ENCODE results near the gene TMEM150B. TPM values are rescaled to one million over a fixed set of nuclear protein-coding genes. Genes with fewer than 3 reads are reported as not detected.

TMEM150B gene
- total and polyA plus RNA-seq, 9 of the 15 experiments (the other 6 are each of a cell fraction or from before 2014, with no cell fraction given): 0.47 to 1.3 (median 0.74) TPM; not detected in 2

DNA sequence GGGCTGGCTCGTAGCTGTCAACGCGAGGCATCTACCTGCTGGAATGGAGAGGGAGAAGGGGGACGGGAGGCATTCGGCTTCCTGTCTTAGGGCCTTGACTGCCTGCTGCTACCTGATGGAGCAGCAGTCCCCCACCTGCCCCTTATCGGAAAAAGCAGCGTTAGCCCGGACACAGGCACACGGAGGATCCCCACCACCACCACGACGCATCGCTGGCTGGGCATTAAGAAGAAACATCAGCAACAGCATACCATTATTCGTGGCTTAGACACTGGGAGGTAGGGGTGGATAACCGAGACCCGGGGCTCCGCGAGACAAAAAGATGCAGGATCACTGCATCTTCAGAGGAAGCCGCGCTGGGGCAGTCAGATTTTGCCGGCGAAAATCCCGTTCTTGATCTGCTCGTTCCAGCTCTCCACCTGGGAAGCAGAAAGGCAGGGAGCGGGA is 28.2 kb upstream of the TMEM150B start:
- BruUV-seq (replicated peaks): no TSS peak
- H3K9ac ChIP-seq (ENCODE audit: insufficient read depth in 1 of 2, low read depth in 2 of 2, low read length in 2 of 2): peak overlapping the region; percentile 50 to 92
- peaks cover 4 to 48% of the 10 kb centered on the region in 2 experiments; a peak in 4 of 5 replicates for H3K4me1 ChIP-seq (replicated peaks in 1 of 2; ENCODE audit: control insufficient read depth in 2 of 2, insufficient read depth in 2 of 2, low read length in 2 of 2)
- H3K79me2 ChIP-seq (ENCODE audit: control insufficient read depth, insufficient read depth, low read length): no peaks in the 10 kb centered on the region
- ATAC-seq: no peak
- peaks cover 6% of the 10 kb centered on the region; the same call in 1 of the 3 replicates for H3K36me3 ChIP-seq (ENCODE audit: control insufficient read depth, insufficient read depth, low read length)
- POLR2A ChIA-PET: interaction anchor here (0.9 to 2.4 kb wide), 5 partner anchors 13 to 137 kb away, joined by 3 to 11 read pairs (median 5); partner anchors contain the start of genes KMT5C and UBE2S
- 5% methylated on average over 24 of the region's 24 CpGs for WGBS (ENCODE audit: insufficient coverage, low coverage, missing lambda C conversion rate)
- H3K4me3 ChIP-seq: peak overlapping the region; percentile 64
- H3K4me2 ChIP-seq (ENCODE audit: insufficient read depth, low read length): peak overlapping the region; percentile 85
- H4K20me1 ChIP-seq (replicated peaks; ENCODE audit: control insufficient read depth, insufficient read depth, low read length): peaks cover 6% of the 10 kb centered on the region
- CTCF ChIA-PET (ENCODE audit: low intra/inter-chr PET ratio): no interaction called here
- H3K27ac ChIP-seq (ENCODE audit: extremely low read depth, low read depth, low read length): peak overlapping the region; percentile 49; the same call in 2 of the 3 replicates
- DNase-seq (ENCODE audit: extremely low read depth in 1 of 4, low spot score in 3 of 4): no peak
- H3K27me3 ChIP-seq (ENCODE audit: control insufficient read depth in 2 of 2, insufficient read depth in 2 of 2, low read length in 2 of 2): peaks cover 9 to 21% of the 10 kb centered on the region in 2 experiments; a peak in 4 of 5 replicates
- TF ChIP-seq CHD2 (IDR thresholded peaks at IDR 0.05; ENCODE audit: low read depth, low read length): no peak
- no peak for TF ChIP-seq FOXJ3 (CRISPR knock-in tag; IDR thresholded peaks at IDR 0.05)
- no peak for TF ChIP-seq SNRNP70 (optimal IDR thresholded peaks at IDR 0.05; ENCODE audit: low read depth, low read length)
- no peak for TF ChIP-seq MEF2A (IDR thresholded peaks at IDR 0.05; ENCODE audit: control insufficient read depth, low read depth, low read length)
- peak; percentile 22 for TF ChIP-seq KDM5B (IDR thresholded peaks at IDR 0.05; ENCODE audit: insufficient replicate concordance, low read depth, low read length)
- TF ChIP-seq ZC3H11A (IDR thresholded peaks at IDR 0.05; ENCODE audit: low read depth, low read length): no peak
- TF ChIP-seq ZFX (CRISPR knock-in tag; IDR thresholded peaks at IDR 0.05): 0 out of 2 replicates have a peak, but pooled peaks have one; percentile 18
- no peaks in the 10 kb centered on the region for H3K9me3 ChIP-seq (replicated peaks; ENCODE audit: control insufficient read depth, insufficient read depth, low read depth, low read length)
- in situ Hi-C loops (cut with MboI) (no loop called here), intact Hi-C loops (cut with micrococcal nuclease) (no loop called here)
- FAIRE-seq: peak; percentile 60
- H2AFZ ChIP-seq (ENCODE audit: low read depth, low read length): peak overlapping the region; percentile 88
- H3K9me1 ChIP-seq (ENCODE audit: control insufficient read depth, insufficient read depth, low read length): peaks cover 5% of the 10 kb centered on the region

Data from K562 (cell line).